Retinal pigment epithelial cell (primary cell): ENCODE measurements around the gene PHF21B.

Experiments used
- DNase-seq: peaks from one replicate; pipeline ENCODE4 v3.0.0-alpha.2; 2010; ENCODE audit warnings: low read depth
- H3K4me3 ChIP-seq: 2 replicates; pipeline ENCODE4 v1.5.1; 2011; ENCODE audit warnings: mild to moderate bottlenecking, low read length, control low read depth, moderate library complexity
- TF ChIP-seq, protein P1 (sequence below): conservative IDR thresholded peaks from 2 replicates; pipeline ENCODE4 v1.5.1; 2011; ENCODE audit warnings: low read depth, low read length, control low read depth, inconsistent platforms

PHF21B gene

DNA sequence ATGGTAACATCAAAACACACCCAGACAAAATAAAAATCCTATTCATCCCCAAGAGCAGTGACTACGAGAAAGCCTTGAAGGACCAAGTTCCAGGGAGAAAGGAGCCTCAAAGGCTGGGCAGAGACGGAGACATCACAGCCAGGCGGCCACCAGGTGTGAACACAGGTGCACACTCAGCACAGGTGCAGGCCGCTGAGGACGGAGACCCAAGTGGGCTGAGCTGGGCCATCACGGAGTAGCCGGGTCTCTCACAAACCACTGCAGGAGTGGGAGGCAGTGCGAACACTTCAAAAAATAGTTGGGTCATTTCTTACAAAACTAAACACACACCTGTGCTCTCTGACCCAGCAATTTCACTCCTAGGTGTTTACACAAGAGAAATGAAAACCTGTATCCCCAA is 72.6 kb downstream of the PHF21B start:
- TF ChIP-seq, protein P1, sequence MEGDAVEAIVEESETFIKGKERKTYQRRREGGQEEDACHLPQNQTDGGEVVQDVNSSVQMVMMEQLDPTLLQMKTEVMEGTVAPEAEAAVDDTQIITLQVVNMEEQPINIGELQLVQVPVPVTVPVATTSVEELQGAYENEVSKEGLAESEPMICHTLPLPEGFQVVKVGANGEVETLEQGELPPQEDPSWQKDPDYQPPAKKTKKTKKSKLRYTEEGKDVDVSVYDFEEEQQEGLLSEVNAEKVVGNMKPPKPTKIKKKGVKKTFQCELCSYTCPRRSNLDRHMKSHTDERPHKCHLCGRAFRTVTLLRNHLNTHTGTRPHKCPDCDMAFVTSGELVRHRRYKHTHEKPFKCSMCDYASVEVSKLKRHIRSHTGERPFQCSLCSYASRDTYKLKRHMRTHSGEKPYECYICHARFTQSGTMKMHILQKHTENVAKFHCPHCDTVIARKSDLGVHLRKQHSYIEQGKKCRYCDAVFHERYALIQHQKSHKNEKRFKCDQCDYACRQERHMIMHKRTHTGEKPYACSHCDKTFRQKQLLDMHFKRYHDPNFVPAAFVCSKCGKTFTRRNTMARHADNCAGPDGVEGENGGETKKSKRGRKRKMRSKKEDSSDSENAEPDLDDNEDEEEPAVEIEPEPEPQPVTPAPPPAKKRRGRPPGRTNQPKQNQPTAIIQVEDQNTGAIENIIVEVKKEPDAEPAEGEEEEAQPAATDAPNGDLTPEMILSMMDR = no peak
- DNase-seq = no peak
- no peak overlapping the region for H3K4me3 ChIP-seq

DNA sequence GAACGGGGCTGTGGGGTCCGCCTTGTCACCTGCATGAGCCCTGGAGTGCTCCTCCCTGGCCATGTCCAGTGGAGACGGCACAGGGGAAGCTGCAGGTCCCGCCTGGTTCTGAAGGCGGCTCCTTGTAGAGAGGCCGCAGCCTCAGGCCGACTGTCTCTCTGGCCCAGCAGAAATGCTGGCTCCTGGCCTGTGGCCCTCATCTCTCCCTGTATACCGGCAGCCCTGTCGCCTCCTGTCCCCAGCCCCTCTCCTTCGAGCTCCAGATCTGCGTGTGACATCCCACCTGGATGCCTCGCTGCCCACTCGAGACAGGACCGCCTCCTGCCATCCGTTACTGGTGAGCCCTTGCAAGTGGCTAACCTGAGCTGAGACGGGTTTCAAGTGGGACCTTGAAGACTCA is 73.6 kb downstream of the PHF21B start:
- TF ChIP-seq, protein P1 = no peak
- H3K4me3 ChIP-seq = no peak overlapping the region
- no peak for DNase-seq

DNA sequence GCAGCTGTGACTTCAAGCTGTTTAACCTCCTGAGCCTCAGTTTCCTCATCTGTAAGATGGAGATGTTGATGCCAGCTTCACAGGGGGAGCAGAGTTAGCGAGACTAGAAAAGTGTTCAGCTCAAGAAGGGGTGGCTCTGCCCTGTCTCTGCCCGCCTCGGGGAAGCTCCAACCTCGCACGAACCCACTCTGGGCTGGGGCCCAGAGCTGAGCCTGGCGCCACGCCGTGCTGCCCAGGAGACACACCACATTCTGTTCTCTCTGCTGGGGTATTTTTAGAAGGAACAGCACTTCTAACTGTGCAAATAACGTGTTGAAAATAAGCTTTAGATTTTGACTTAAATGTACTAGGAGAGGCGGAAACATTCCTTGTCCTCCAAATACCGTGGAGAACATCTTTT is 74.1 kb downstream of the PHF21B start:
- TF ChIP-seq, protein P1 = no peak
- DNase-seq = no peak
- no peak overlapping the region for H3K4me3 ChIP-seq

DNA sequence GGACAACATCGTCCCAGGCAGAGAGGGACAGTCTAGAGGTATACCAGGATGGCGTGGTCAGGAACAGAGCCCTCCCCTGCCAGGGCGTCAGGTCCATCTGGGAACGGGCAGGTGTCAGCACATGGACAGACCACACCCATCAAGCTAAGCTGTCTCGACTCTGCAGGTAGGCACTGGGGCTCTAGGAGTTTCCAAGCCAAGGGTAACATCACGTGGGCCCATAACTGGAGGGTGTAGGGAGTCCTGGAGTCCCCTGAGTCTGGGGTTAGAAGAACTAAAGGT is 75.4 kb downstream of the PHF21B start:
- DNase-seq = no peak
- TF ChIP-seq, protein P1 = no peak
- no peak overlapping the region for H3K4me3 ChIP-seq

DNA sequence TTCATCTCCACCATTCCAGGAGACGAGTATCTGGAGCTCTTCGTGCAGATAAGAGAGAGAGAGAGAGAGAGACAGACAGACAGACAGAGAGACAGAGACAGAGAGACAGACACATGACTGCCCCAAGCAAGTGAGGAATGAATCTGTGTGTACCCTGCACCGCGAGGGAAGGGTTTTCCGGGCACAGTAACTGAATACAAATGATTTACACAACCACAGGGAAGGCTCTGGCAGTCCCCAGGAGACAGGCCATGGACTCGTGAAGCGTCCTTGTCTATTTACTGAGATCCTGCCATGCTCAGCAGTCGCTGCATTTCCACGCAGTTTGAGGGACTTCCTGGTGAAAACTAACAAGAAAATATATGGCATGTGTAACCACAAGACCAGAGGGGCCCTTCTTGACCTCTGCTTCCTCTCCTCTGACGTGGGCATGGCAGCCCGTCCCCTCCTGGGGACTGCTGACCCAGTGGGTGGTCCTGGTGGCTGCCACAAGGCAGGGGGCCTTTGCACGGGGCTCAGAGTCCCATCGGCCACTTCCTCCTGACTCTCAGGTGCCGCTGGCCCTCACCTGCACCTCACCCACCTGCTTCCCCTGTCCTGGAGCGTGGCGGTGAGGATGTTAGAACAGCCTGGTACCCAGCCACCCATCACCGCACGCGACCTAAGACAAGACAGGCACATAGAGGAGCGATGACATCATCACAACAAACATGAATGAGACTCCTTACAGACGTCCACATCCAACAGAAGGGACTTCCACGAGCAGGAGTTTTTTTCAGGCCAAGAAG is 75.9 kb downstream of the PHF21B start:
- H3K4me3 ChIP-seq = no peak overlapping the region
- TF ChIP-seq, protein P1 = no peak
- no peak for DNase-seq

DNA sequence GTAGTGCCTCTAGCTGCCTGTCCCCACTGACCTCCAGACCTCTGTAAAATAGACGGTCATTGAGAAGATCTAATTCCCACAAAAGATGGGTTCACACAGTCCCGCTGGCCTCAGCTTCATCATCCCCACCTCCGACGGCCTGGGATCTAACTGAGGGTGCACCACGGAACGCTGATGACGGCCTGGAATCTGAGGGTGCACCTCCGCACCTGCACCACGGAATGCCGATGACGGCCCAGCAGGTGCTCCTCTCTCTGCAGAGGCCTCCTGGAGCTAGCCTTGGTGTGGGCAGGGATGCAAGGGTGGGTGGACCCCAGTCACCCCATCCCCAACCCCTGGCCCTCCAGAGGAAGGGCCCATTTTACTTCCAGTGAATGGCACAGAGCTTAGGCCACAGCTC is 77.3 kb downstream of the PHF21B start:
- H3K4me3 ChIP-seq = no peak overlapping the region
- no peak for DNase-seq
- TF ChIP-seq, protein P1 = no peak

DNA sequence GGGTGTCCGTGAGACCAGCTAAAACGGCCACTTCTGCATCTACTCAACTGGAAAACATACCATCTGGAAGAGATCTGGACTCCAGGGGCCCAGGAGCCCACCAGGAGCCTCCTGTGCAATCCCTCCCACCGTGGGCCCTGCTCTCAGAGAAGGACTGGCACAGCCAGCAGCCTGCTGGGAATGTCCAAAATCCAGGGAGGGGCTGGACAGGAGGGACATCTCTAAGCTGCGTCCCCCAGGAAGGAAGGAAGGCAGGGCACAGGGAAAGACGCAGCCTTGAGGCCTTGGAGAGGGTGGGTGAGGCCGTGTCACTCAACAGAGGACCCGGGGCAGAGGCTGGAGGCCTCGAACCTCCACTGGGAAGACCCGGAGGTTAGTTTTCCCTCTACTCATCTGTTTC is 78.0 kb downstream of the PHF21B start:
- no peak for DNase-seq
- H3K4me3 ChIP-seq = no peak overlapping the region
- TF ChIP-seq, protein P1 = no peak
